Hepatocyte (in vitro differentiated cells): ENCODE data around the gene HOXD10.
A peak's percentile ranks its signal among the peaks of the same experiment; 100 is the strongest.

Experiments
- CTCF ChIP-seq: fragments of 200-600 bp; sonication (generic); IDR thresholded peaks from 2 replicates; pipeline ENCODE4 v1.5.1; 2016; ENCODE audit warnings: antibody characterized with exemption, mild to moderate bottlenecking; ENCODE audit not compliant: poor library complexity
- EZH2 ChIP-seq: fragments of 200-600 bp; sonication (generic); IDR thresholded peaks from 2 replicates; pipeline ENCODE4 v1.6.1; 2016; ENCODE audit warnings: antibody characterized with exemption, mild to moderate bottlenecking, borderline replicate concordance
- EZH2phosphoT487 ChIP-seq: fragments of 200-600 bp; sonication (generic); IDR thresholded peaks from one replicate; pipeline ENCODE4 v1.6.1; 2018; ENCODE audit warnings: antibody characterized with exemption, mild to moderate bottlenecking, low read depth, moderate library complexity; ENCODE audit not compliant: unreplicated experiment, severe bottlenecking

GRCh38 chr2:176140513-176141317 is 24.1 kb downstream of the HOXD10 start:
- no peak for TF ChIP-seq EZH2
- peak; percentile 85 for TF ChIP-seq CTCF
- TF ChIP-seq EZH2phosphoT487 = no peak
